Fibroblast of villous mesenchyme (primary cell): ENCODE measurements around the gene TIMM29. TPM values are rescaled to one million over a fixed set of nuclear protein-coding genes. Genes with fewer than 3 reads are reported as not detected.

Experiments
- DNase-seq: peaks from one replicate; pipeline ENCODE4 v3.0.0-alpha.2; 2010; ENCODE audit warnings: low read depth
- H3K4me3 ChIP-seq: 2 replicates; pipeline ENCODE4 v1.5.1; 2011; ENCODE audit warnings: low read depth, mild to moderate bottlenecking, low read length
- CTCF ChIP-seq: IDR thresholded peaks from 2 replicates; pipeline ENCODE4 v1.5.1; 2012; ENCODE audit warnings: low read depth, mild to moderate bottlenecking, low read length; ENCODE audit not compliant: insufficient read depth
- total RNA-seq: library from RNA; depleted of rRNA; stranded (reverse); fragments of >200 nt; gene quantifications from 2 replicates; pipeline ENCODE4 v1.2.3, GENCODE V29; 2012

The TIMM29 gene
- total RNA-seq, 1 donor, result 41.0 TPM

- no peak for TF ChIP-seq CTCF
- DNase-seq, result no peak
- no peak overlapping the region for H3K4me3 ChIP-seq
These were observed 40.8 kb upstream of the TIMM29 start for GRCh38 chr19:10887616-10888367.

GRCh38 chr19:10888421-10888866 is 40.2 kb upstream of the TIMM29 start:
- no peak for TF ChIP-seq CTCF
- no peak overlapping the region for H3K4me3 ChIP-seq
- no peak for DNase-seq

- DNase-seq, result no peak
- H3K4me3 ChIP-seq, result no peak overlapping the region
- no peak for TF ChIP-seq CTCF
These were observed 38.7 kb upstream of the TIMM29 start for GRCh38 chr19:10889880-10890279.

GRCh38 chr19:10891405-10892086 is 37.1 kb upstream of the TIMM29 start:
- TF ChIP-seq CTCF, result no peak
- no peak for DNase-seq
- H3K4me3 ChIP-seq, result no peak overlapping the region

GRCh38 chr19:10892256-10892655 is 36.4 kb upstream of the TIMM29 start:
- no peak for TF ChIP-seq CTCF
- DNase-seq, result no peak
- no peak overlapping the region for H3K4me3 ChIP-seq

- DNase-seq, result no peak
- no peak overlapping the region for H3K4me3 ChIP-seq
- no peak for TF ChIP-seq CTCF
These were observed 33.7 kb upstream of the TIMM29 start for GRCh38 chr19:10894911-10895213.
